Colonic mucosa (tissue), 4 donors: ENCODE data around the gene PIM3. TPM values are rescaled to one million over a fixed set of nuclear protein-coding genes. Genes with fewer than 3 reads are reported as not detected.

Source experiments
- DNase-seq: peaks from one replicate; pipeline ENCODE4 v3.0.0-alpha.2; 2020
- H3K27ac ChIP-seq: fragments of 200-600 bp; one replicate; pipeline ENCODE4 v1.8.0; 2021
- H3K27me3 ChIP-seq: fragments of 200-600 bp; one replicate; pipeline ENCODE4 v1.8.0; 2021
- H3K36me3 ChIP-seq: fragments of 200-600 bp; one replicate; pipeline ENCODE4 v1.8.0; 2021
- H3K4me1 ChIP-seq: fragments of 200-600 bp; one replicate; pipeline ENCODE4 v1.8.0; 2021; ENCODE audit warnings: mild to moderate bottlenecking
- H3K4me3 ChIP-seq: fragments of 200-600 bp; one replicate; pipeline ENCODE4 v1.8.0; 2021
- H3K9ac ChIP-seq, 2 donors: one replicate each; pipeline ENCODE4 v1.7.0; 2013; ENCODE audit warnings: control low read depth in 2 of 2, low read depth in 2 of 2, low read length in 2 of 2
- H3K9me3 ChIP-seq: fragments of 200-600 bp; one replicate; pipeline ENCODE4 v1.8.0; 2021
- CTCF ChIP-seq: fragments of 200-600 bp; IDR thresholded peaks from one replicate; pipeline ENCODE4 v1.8.0; 2022; ENCODE audit warnings: antibody characterized with exemption, mild to moderate bottlenecking
- intact Hi-C: fragments of 100-400 bp; cut with DNase I; formaldehyde crosslinking; loops from one replicate; pipeline ENCODE4 v1.14.1; 2022
- total RNA-seq, 2 donors: library from RNA; stranded (reverse); fragmentation: NEBNext Ultra II Directional in 1 of 2; extraction: Animal tissue kit (Norgen Biotek cat#: 25700) in 1 of 2; gene quantifications; one replicate each; pipeline ENCODE4 v1.2.1, GENCODE V29; 2021
- donor health status: healthy.
- donor health status: DM: no; HTN: no; CAD: no.
- donor health status: DM: no; HTN: no; CAD: no.

Gene PIM3
- total RNA-seq, 2 donors from 2014 or later = 65.6 to 74.4 TPM

- Histone ChIP-seq H3K27me3 (peaks cover 10% of the 10 kb centered on the region), H3K4me3 (no peak overlapping the region), H3K9ac (no peak overlapping the region), H3K36me3 (no peaks in the 10 kb centered on the region), H3K4me1 (peaks cover 6% of the 10 kb centered on the region), H3K9me3 (no peaks in the 10 kb centered on the region), H3K27ac (no peak overlapping the region)
- intact Hi-C loops = no loop called here
- no peak for TF ChIP-seq CTCF
- no peak for DNase-seq
Measured at GRCh38 chr22:50001388-50002231, 41.0 kb downstream of the PIM3 start.

GRCh38 chr22:50002791-50003190 is 42.2 kb downstream of the PIM3 start:
- Histone ChIP-seq H3K9me3 (no peaks in the 10 kb centered on the region), H3K36me3 (no peaks in the 10 kb centered on the region), H3K27me3 (peaks cover 10% of the 10 kb centered on the region), H3K4me3 (no peak overlapping the region), H3K4me1 (no peaks in the 10 kb centered on the region), H3K9ac (no peak overlapping the region), H3K27ac (no peak overlapping the region)
- TF ChIP-seq CTCF = no peak
- intact Hi-C loops = no loop called here
- DNase-seq = no peak

- Histone ChIP-seq H3K9me3 (no peaks in the 10 kb centered on the region), H3K27ac (no peak overlapping the region), H3K36me3 (no peaks in the 10 kb centered on the region), H3K4me1 (no peaks in the 10 kb centered on the region), H3K9ac (no peak overlapping the region), H3K27me3 (peaks cover 8% of the 10 kb centered on the region), H3K4me3 (no peak overlapping the region)
- DNase-seq = no peak
- TF ChIP-seq CTCF = no peak
- intact Hi-C loops = no loop called here
Measured at GRCh38 chr22:50004918-50005317, 44.3 kb downstream of the PIM3 start.

- intact Hi-C loops = no loop called here
- Histone ChIP-seq H3K9me3 (no peaks in the 10 kb centered on the region), H3K27ac (peak overlapping the region; percentile 70), H3K9ac (no peak overlapping the region), H3K27me3 (peaks cover 22% of the 10 kb centered on the region), H3K4me3 (no peak overlapping the region), H3K4me1 (no peaks in the 10 kb centered on the region), H3K36me3 (no peaks in the 10 kb centered on the region)
- DNase-seq = no peak
- no peak for TF ChIP-seq CTCF
Measured at GRCh38 chr22:50007057-50007511, 46.5 kb downstream of the PIM3 start.

- Histone ChIP-seq H3K4me3 (no peak overlapping the region), H3K27me3 (peaks cover 33% of the 10 kb centered on the region), H3K36me3 (no peaks in the 10 kb centered on the region), H3K4me1 (no peaks in the 10 kb centered on the region), H3K9ac (no peak overlapping the region), H3K9me3 (no peaks in the 10 kb centered on the region), H3K27ac (no peak overlapping the region)
- intact Hi-C loops = no loop called here
- TF ChIP-seq CTCF = no peak
- DNase-seq = no peak
Measured at GRCh38 chr22:50008151-50009040, 47.8 kb downstream of the PIM3 start.
